ENCODE results near the gene DDX6.
"Not testable (repeated sequence)": the region's sequence is repeated elsewhere in the genome, so short reads cannot be mapped to it uniquely, and the experiment has no call there.

The DDX6 gene

DNA sequence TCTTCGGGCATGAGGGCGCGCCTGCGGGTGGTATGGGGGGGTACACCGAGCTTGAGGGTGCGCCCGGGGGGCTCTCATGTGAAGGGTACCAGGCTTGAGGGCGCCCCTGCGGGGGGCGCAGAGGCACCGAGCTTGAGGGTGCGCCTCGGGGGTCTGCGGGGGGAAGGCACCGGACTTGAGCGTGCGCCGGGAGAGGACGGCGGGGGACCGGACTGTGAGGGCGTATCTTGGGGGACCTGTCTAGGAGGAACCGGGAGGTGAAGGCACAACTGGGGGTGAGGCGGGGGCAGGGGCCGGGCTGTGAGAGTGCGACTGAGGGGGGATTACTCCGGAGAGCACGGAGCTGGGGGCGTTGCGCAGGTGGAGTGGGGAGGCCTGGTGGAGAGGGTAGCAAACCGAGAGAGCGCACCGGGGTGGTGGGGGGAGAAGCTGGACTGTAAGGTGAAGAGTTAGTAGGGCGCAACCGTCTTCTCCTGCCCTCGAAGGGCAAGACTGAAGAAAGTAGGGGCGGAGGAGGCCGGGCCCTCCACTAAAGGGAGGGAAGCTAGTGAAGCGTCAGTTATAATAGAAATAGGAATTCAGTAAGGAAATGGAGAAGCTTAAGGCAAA is 1.1 kb upstream of the DDX6 start:
- DNase-seq (ENCODE audit: low read depth in 2 of 2) = peak; percentile 8 to 32

GRCh38 chr11:118790357-118791110 is 430 bp downstream of the DDX6 start:
- DNase-seq (ENCODE audit: low read depth in 2 of 2) = peak; percentile 27 to 38

- DNase-seq (ENCODE audit: low read depth in 2 of 2) = peak in 1 of 2 experiments; percentile 15
Measured at GRCh38 chr11:118789501-118790356, 1.2 kb downstream of the DDX6 start.

DNA sequence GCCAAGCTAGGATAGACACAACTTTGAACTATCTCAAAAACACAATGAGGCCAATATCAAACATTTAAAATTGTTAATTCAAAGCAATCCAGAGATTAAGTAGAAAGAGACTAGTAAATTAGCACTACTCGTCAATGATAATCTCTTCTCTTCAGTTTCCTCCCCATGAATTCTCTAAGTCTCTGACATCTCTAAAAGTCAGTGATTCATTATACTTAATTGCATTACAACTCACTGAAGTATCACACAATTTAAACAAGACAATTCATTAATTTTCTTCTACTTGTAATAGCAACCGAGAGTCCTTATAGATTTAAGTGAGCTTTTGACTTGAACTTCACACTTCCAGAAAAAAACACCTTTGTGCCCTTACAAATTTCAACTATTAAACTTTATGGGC is 4.3 kb downstream of the DDX6 start:
- no peak for DNase-seq (ENCODE audit: low read depth in 2 of 2)

GRCh38 chr11:118785362-118785761 is 5.6 kb downstream of the DDX6 start:
- peak in 1 of 2 experiments; percentile 15 for DNase-seq (ENCODE audit: low read depth in 2 of 2)

GRCh38 chr11:118783724-118784495 is 7.1 kb downstream of the DDX6 start:
- no peak for DNase-seq (ENCODE audit: low read depth in 2 of 2)

GRCh38 chr11:118783324-118783723 is 7.6 kb downstream of the DDX6 start:
- DNase-seq (ENCODE audit: low read depth in 2 of 2) = not testable (repeated sequence)

DNA sequence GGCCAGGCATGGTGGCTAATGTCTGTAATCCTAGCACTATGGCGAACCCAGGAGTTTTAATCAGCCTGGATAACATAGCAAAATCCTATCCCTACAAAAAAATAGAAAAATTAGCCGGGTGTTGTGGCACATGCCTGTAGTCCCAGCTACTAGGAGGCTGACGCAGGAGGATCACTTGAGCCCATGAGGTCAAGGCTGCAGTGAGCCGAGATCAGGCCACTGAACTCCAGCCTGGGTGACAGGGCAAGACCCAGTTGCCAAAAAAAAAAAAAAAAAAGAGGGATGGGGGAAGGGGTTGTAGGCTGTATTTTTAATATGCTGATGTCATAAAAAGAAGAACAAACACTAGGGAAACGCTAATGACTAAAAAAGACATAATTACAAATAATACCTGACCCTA is 12.1 kb downstream of the DDX6 start:
- DNase-seq (ENCODE audit: low read depth in 2 of 2) = no peak

- DNase-seq (ENCODE audit: low read depth in 2 of 2) = no peak
Measured at GRCh38 chr11:118774032-118774431, 16.9 kb downstream of the DDX6 start.

- no peak for DNase-seq (ENCODE audit: low read depth in 2 of 2)
Measured at GRCh38 chr11:118771547-118772288, 19.2 kb downstream of the DDX6 start.

DNA sequence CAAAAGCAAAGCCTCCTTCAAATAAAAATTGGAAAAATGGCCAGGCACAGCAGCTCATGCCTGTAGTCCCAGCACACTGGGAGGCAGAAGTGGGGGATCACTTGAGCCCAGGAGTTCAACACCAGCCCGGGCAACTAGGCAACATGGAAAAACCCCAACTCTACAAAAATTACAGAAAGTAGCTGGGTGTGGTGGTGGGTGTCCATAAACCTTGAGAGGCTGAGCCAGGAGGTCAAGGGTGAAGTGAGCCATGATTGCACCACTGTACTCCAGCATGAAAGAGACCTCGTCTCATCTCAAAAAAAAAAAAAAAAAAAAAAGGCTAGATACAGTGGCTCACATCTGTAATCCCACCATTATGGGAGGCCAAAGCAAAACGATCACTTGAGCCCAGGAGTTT is 22.3 kb downstream of the DDX6 start:
- no peak for DNase-seq (ENCODE audit: low read depth in 2 of 2)

DNA sequence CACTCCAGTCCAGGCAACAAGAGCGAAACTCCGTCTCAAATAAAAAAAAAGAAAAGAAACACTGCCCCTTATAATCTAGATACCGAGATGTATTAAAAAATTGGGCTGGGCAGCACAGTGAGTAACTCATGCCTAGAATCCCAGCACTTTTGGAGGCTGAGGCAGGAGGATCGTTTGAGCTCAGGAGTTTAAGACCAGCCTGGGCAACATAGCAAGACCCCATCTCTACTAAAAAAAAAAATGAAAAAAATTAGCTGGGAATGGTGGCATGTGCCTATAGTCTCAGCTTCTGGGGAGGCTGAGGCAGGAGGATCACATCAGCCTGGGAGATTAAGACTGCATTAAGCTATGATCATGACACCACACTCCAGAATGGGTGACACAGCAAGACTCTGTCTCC is 24.9 kb downstream of the DDX6 start:
- DNase-seq (ENCODE audit: low read depth in 2 of 2) = no peak

DNA sequence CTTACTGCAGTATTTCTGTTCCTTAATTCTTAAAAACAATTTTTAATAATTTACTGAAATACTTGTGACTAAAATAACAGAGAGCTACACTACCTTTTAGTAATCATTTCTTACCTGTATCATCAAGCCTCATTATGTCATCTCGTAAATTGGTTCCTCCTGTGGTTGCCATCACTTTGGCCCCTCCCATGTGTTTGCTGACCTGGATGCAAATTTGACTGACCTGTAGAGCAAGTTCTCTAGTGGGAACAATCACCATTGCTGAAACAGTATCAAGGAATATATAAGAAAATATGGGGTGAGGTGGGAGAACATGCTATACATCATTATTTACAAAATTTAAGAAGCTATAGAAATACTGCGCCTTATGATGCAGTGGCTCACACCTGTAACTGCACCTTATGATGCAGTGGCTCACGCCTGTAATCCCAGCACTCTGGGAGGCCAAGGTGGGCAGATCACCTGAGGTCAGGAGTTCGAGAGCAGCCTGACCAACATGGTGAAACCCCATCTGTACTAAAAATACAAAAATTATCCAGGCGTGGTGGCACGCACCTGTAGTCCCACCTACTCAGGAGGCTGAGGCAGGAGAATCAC is 25.8 kb downstream of the DDX6 start:
- DNase-seq (ENCODE audit: low read depth in 2 of 2) = not testable (repeated sequence)

DNA sequence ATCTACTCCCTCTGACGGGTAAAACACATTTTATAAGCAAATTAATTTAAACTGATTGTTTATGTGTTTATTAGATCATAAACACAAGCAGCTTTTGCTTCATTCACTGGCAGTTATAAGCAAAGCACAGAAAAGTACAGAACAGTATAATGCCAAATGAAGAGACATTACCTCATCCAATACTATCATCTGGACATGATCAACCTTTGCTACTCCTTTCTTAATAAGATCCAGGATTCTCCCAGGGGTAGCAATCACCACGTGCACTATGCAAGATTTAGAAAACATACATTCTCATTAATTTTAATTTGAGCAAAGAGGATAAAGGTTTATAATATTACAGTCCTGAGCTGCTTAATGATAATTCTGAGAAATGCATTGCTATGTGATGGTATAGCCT is 27.9 kb downstream of the DDX6 start:
- no peak for DNase-seq (ENCODE audit: low read depth in 2 of 2)

- DNase-seq (ENCODE audit: low read depth in 2 of 2) = not testable (repeated sequence)
Measured at GRCh38 chr11:118761981-118762380, 29.0 kb downstream of the DDX6 start.

- no peak for DNase-seq (ENCODE audit: low read depth in 2 of 2)
Measured at GRCh38 chr11:118757876-118758399, 33.0 kb downstream of the DDX6 start.

GRCh38 chr11:118752654-118753053 is 38.3 kb downstream of the DDX6 start:
- no peak for DNase-seq (ENCODE audit: low read depth in 2 of 2)

- no peak for DNase-seq (ENCODE audit: low read depth in 2 of 2)
Measured at GRCh38 chr11:118749429-118749828, 41.5 kb downstream of the DDX6 start.

GRCh38 chr11:118748056-118748455 is 42.9 kb downstream of the DDX6 start:
- DNase-seq (ENCODE audit: low read depth in 2 of 2) = no peak

DNA sequence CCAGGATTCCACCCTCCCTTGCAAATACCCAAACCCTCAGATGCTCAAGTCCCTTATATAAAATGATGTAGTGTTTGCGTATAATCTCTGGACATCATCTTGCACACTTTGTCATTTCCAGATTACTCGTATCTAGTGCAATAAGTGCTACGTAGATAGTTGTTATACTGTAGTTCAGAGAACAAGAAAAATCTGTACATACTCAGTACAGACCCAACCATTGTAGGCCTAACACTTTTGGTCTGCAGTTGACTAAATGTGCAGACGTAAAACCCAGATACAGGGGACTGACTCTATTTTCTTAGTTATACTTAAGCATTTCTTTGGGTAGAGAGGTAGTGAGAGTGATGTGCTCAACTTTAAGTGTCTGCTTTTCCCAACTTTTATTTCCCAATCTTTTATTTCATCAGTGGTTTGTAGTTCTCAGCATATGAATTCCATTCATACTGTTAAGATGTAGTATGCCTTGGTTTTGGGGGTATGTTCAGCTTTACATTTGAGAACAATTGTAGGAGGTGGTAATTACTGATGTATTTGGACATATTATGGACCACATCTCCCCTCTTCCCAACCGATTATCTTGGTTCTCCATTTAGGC is 43.9 kb downstream of the DDX6 start:
- DNase-seq (ENCODE audit: low read depth in 2 of 2) = no peak

All from stimulated activated CD4-positive, alpha-beta T cell treated with anti-CD3 and anti-CD28 coated beads, Interleukin-12 subunit alpha, Interleukin-12 subunit beta, amount 100 ng/mL, for 24 hours (primary cell).